H9 (cell line): Measurements from ENCODE around the gene APOA4. TPM values are rescaled to one million over a fixed set of nuclear protein-coding genes. Genes with fewer than 3 reads are reported as not detected.
A peak's percentile ranks its signal among the peaks of the same experiment; 100 is the strongest.

ENCODE experiments used
- DNase-seq: peaks from one replicate; pipeline ENCODE4 v3.0.0-alpha.2; 2017
- H2AFZ ChIP-seq: one replicate; pipeline ENCODE4 v1.6.1; 2013; ENCODE audit warnings: mild to moderate bottlenecking, low read length, control low read depth, moderate library complexity
- H2AK5ac ChIP-seq: 2 replicates; pipeline ENCODE4 v1.6.1; 2013; ENCODE audit warnings: low read length, control low read depth, mixed read lengths; ENCODE audit not compliant: insufficient read length
- H2BK120ac ChIP-seq: one replicate; pipeline ENCODE4 v1.6.1; 2013; ENCODE audit warnings: low read depth, mild to moderate bottlenecking, low read length, control low read depth, inconsistent platforms; ENCODE audit not compliant: poor library complexity, severe bottlenecking
- H2BK12ac ChIP-seq: 2 replicates; pipeline ENCODE4 v1.6.1; 2013; ENCODE audit warnings: low read length, control low read depth, mixed read lengths, low read depth; ENCODE audit not compliant: insufficient read length
- H2BK15ac ChIP-seq: 2 replicates; pipeline ENCODE4 v1.6.1; 2013; ENCODE audit warnings: low read depth, low read length, control low read depth
- H2BK20ac ChIP-seq: one replicate; pipeline ENCODE4 v1.6.1; 2013; ENCODE audit warnings: low read depth, mild to moderate bottlenecking, low read length, control low read depth, inconsistent platforms; ENCODE audit not compliant: poor library complexity, severe bottlenecking
- H2BK5ac ChIP-seq: 2 replicates; pipeline ENCODE4 v1.6.1; 2013; ENCODE audit warnings: low read length, control low read depth, mixed read lengths; ENCODE audit not compliant: insufficient read length
- H3K14ac ChIP-seq: 2 replicates; pipeline ENCODE4 v1.6.1; 2013; ENCODE audit warnings: low read length, control low read depth; ENCODE audit not compliant: insufficient read depth
- H3K18ac ChIP-seq: 2 replicates; pipeline ENCODE4 v1.6.1; 2013; ENCODE audit warnings: low read depth, mild to moderate bottlenecking, mixed read lengths, low read length, control low read depth; ENCODE audit not compliant: insufficient read length
- H3K23ac ChIP-seq: 2 replicates; pipeline ENCODE4 v1.6.1; 2013; ENCODE audit warnings: low read length, control low read depth, mixed read lengths, low read depth; ENCODE audit not compliant: insufficient read length
- H3K23me2 ChIP-seq: 2 replicates; pipeline ENCODE4 v1.6.1; 2013; ENCODE audit warnings: low read depth, mild to moderate bottlenecking, mixed read lengths, low read length, control low read depth; ENCODE audit not compliant: insufficient read length, poor library complexity, severe bottlenecking
- H3K27ac ChIP-seq: 2 replicates; pipeline ENCODE4 v1.5.1; 2013; ENCODE audit warnings: low read length, control low read depth, mixed read lengths, low read depth; ENCODE audit not compliant: insufficient read length
- H3K27me3 ChIP-seq: 2 replicates; pipeline ENCODE4 v1.6.1; 2013; ENCODE audit warnings: low read length, control low read depth, inconsistent platforms; ENCODE audit not compliant: insufficient read depth
- H3K4ac ChIP-seq: 2 replicates; pipeline ENCODE4 v1.6.1; 2013; ENCODE audit warnings: low read depth, mild to moderate bottlenecking, control low read depth, inconsistent platforms, low read length, moderate library complexity
- H3K4me1 ChIP-seq: 2 replicates; pipeline ENCODE4 v1.6.1; 2013; ENCODE audit warnings: low read length, control low read depth, inconsistent platforms; ENCODE audit not compliant: insufficient read depth
- H3K4me2 ChIP-seq: 2 replicates; pipeline ENCODE4 v1.6.1; 2013; ENCODE audit warnings: low read length, control low read depth, mixed read lengths; ENCODE audit not compliant: insufficient read length, insufficient read depth
- H3K56ac ChIP-seq: 2 replicates; pipeline ENCODE4 v1.6.1; 2013; ENCODE audit warnings: low read depth, mild to moderate bottlenecking, mixed read lengths, low read length, control low read depth; ENCODE audit not compliant: insufficient read length
- H3K79me1 ChIP-seq: 2 replicates; pipeline ENCODE4 v1.6.1; 2013; ENCODE audit warnings: low read depth, mild to moderate bottlenecking, moderate library complexity, low read length, control low read depth, inconsistent platforms; ENCODE audit not compliant: insufficient read depth, poor library complexity, severe bottlenecking
- H3K79me2 ChIP-seq: 2 replicates; pipeline ENCODE4 v1.6.1; 2013; ENCODE audit warnings: low read length, control low read depth, inconsistent platforms; ENCODE audit not compliant: insufficient read depth
- H3K9ac ChIP-seq: 2 replicates; pipeline ENCODE4 v1.6.1; 2013; ENCODE audit warnings: low read length, control low read depth, mixed read lengths; ENCODE audit not compliant: insufficient read length; ENCODE audit errors: extremely low read depth
- H3K9me3 ChIP-seq: one replicate; pipeline ENCODE4 v1.6.1; 2013; ENCODE audit warnings: low read depth, low read length, inconsistent platforms; ENCODE audit not compliant: control insufficient read depth
- H3T11ph ChIP-seq: one replicate; pipeline ENCODE4 v1.6.1; 2013; ENCODE audit warnings: mild to moderate bottlenecking, low read length, control low read depth, inconsistent platforms
- H4K20me1 ChIP-seq: one replicate; pipeline ENCODE4 v1.6.1; 2013; ENCODE audit not compliant: control insufficient read depth, insufficient read length, insufficient read depth
- H4K5ac ChIP-seq: 2 replicates; pipeline ENCODE4 v1.6.1; 2013; ENCODE audit warnings: low read depth, mild to moderate bottlenecking, mixed read lengths, low read length, control low read depth; ENCODE audit not compliant: insufficient read length
- H4K8ac ChIP-seq: replicated peaks from 2 replicates; pipeline ENCODE4 v1.6.1; 2013; ENCODE audit warnings: low read length, control low read depth, mixed read lengths, low read depth; ENCODE audit not compliant: insufficient read length
- H4K91ac ChIP-seq: 2 replicates; pipeline ENCODE4 v1.6.1; 2013; ENCODE audit warnings: low read depth, mild to moderate bottlenecking, moderate library complexity, mixed read lengths, low read length, control low read depth; ENCODE audit not compliant: insufficient read length
- H3K27ac Mint-ChIP-seq, 3 experiments: 2 replicates in 2 of 3; 3 replicates in 1 of 3; pipeline ENCODE4 v1.8.0; 2020 to 2021; ENCODE audit warnings: mixed read lengths in 3 of 3, mild to moderate bottlenecking in 1 of 3, moderate library complexity in 1 of 3
- H3K27me3 Mint-ChIP-seq: 2 replicates; pipeline ENCODE4 v1.8.0; 2021; ENCODE audit warnings: low read depth, mild to moderate bottlenecking, moderate library complexity, mixed read lengths
- H3K36me3 Mint-ChIP-seq, 3 experiments: 2 replicates in 2 of 3; 3 replicates in 1 of 3; pipeline ENCODE4 v1.8.0; 2020 to 2021; ENCODE audit warnings: low read depth in 3 of 3, mixed read lengths in 3 of 3; ENCODE audit not compliant: insufficient read depth in 1 of 3
- H3K4me1 Mint-ChIP-seq, 2 experiments: 2 replicates each; pipeline ENCODE4 v1.8.0; 2020; ENCODE audit warnings: mixed read lengths in 2 of 2
- H3K4me3 Mint-ChIP-seq, 2 experiments: 2 replicates in 1 of 2; 3 replicates in 1 of 2; pipeline ENCODE4 v1.8.0; 2020 to 2021; ENCODE audit warnings: mild to moderate bottlenecking in 2 of 2, mixed read lengths in 2 of 2, moderate library complexity in 1 of 2
- H3K9me3 Mint-ChIP-seq, 2 experiments: 2 replicates in 1 of 2; 3 replicates in 1 of 2; pipeline ENCODE4 v1.8.0; 2020; ENCODE audit warnings: mild to moderate bottlenecking in 2 of 2, mixed read lengths in 2 of 2, moderate library complexity in 1 of 2
- WGBS: extraction: QIAGEN DNeasy Blood & Tissue Kit; methylation state at CpG from one replicate; pipeline ENCODE4 v1.1.7; 2013; ENCODE audit warnings: missing lambda C conversion rate, low lambda C conversion rate, mixed read lengths; ENCODE audit not compliant: insufficient read length; ENCODE audit errors: extremely low coverage; 5-methylcytosine and 5-hydroxymethylcytosine counted together
- total RNA-seq: library from RNA; stranded (reverse); gene quantifications from 2 replicates; pipeline ENCODE4 v1.2.1, GENCODE V29; 2021
- TF ChIP-seq, protein P1 (sequence below): fragments of 200-600 bp; sonication (generic); conservative IDR thresholded peaks from 3 replicates; pipeline ENCODE4 v1.8.0; 2021; ENCODE audit warnings: antibody characterized with exemption, mild to moderate bottlenecking

APOA4 gene
- total RNA-seq, 1 experiment from 2014 or later, result not detected

DNA sequence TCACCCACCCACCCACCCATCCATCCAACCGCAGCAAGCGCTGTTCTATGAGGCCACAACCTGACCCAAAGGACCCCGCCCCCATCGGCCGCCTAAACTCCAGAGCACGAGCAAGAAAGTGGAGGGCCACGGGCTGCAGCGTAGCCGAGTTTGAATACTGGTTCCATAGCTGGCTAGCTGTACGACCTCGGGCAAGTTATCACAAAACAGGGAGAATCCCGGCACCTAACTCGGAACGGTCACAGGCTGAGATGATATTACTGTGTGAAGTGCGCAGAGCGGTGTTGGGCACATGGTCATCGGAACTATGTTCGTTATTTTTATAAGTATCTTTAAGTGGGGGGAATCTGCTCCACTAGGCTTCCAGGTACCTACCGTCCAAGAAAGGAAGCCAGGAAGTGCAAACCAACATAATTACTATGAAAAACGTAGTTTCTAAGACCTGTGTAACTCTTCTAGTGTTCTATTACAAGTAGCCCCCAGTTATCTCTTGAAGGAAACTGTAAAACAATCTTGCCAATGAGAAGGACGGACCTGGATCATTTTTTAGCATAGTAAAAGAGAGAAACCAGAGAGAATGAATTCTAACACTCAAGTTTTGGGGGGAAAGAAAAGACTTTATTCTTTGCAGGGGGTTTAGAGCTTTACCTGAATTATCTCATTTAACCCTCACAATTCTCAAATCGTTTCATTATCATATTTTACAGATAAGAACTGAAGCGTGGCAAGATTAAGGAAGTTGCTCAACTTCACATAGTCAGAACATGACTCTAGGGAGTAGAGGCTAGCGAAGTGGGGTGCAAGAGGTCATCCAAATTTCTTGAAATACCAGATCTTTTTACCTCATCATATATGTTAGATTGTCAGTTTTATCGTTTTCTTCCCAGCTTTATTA is 49.7 kb downstream of the APOA4 start:
- Histone ChIP-seq H3K9me3 (no peaks in the 10 kb centered on the region), H3K14ac (peak overlapping the region; percentile 88; the same call in 1 of the 2 replicates), H2BK20ac (no peak overlapping the region), H4K91ac (no peak overlapping the region), H4K20me1 (no peaks in the 10 kb centered on the region), H3K18ac (peak overlapping the region; percentile 91), H3T11ph (no peak overlapping the region), H2AFZ (peak overlapping the region; percentile 67), H3K9ac (peak overlapping the region; percentile 84), H3K79me1 (peaks cover 7% of the 10 kb centered on the region), H3K4me1 (peaks cover 4% of the 10 kb centered on the region; the same call in 1 of the 2 replicates), H3K4me2 (peak overlapping the region; percentile 100), H3K79me2 (peaks cover 11% of the 10 kb centered on the region; the same call in 1 of the 2 replicates), H2BK12ac (no peak overlapping the region), H3K4ac (no peak overlapping the region; the same call in 1 of the 2 replicates), H3K23me2 (peaks cover 12% of the 10 kb centered on the region), H2BK15ac (no peak overlapping the region), H3K23ac (no peak overlapping the region), H2BK120ac (no peak overlapping the region), H4K8ac (no peak overlapping the region), H3K27me3 (no peaks in the 10 kb centered on the region), H4K5ac (peak overlapping the region; percentile 36), H3K56ac (peak overlapping the region; percentile 93), H2AK5ac (no peak overlapping the region), H3K27ac (peak overlapping the region; percentile 71), H2BK5ac (no peak overlapping the region)
- DNase-seq, result no peak
- Mint-ChIP-seq H3K27me3 (no peaks in the 10 kb centered on the region), H3K4me3 (peak overlapping the region; percentile 95 to 97), H3K4me1 (peaks cover 21 to 22% of the 10 kb centered on the region in 2 experiments), H3K27ac (peak overlapping the region; percentile 69 to 99 (median 91)), H3K9me3 (no peaks in the 10 kb centered on the region), H3K36me3 (peaks cover 9 to 49% (median 34%) of the 10 kb centered on the region in 3 experiments; a peak in 6 of 7 replicates)
- no CpG with 5 or more reads among the region's 25 CpGs for WGBS
- TF ChIP-seq, protein P1, sequence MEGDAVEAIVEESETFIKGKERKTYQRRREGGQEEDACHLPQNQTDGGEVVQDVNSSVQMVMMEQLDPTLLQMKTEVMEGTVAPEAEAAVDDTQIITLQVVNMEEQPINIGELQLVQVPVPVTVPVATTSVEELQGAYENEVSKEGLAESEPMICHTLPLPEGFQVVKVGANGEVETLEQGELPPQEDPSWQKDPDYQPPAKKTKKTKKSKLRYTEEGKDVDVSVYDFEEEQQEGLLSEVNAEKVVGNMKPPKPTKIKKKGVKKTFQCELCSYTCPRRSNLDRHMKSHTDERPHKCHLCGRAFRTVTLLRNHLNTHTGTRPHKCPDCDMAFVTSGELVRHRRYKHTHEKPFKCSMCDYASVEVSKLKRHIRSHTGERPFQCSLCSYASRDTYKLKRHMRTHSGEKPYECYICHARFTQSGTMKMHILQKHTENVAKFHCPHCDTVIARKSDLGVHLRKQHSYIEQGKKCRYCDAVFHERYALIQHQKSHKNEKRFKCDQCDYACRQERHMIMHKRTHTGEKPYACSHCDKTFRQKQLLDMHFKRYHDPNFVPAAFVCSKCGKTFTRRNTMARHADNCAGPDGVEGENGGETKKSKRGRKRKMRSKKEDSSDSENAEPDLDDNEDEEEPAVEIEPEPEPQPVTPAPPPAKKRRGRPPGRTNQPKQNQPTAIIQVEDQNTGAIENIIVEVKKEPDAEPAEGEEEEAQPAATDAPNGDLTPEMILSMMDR, result no peak
